Right hindlimb (tissue), 1 donor: ENCODE results near the gene CDK14.

ENCODE experiments used
- DNase-seq: peaks from one replicate; pipeline ENCODE4 v3.0.0-alpha.2; 2018

The CDK14 gene

GRCh38 chr7:91242097-91242844, 646.1 kb downstream of the CDK14 start:
- no peak for DNase-seq

- DNase-seq, result peak; percentile 36
Measured at GRCh38 chr7:91243591-91244301, 647.6 kb downstream of the CDK14 start.

- no peak for DNase-seq
Measured at GRCh38 chr7:91247500-91247899, 651.4 kb downstream of the CDK14 start.

- DNase-seq, result no peak
Measured at GRCh38 chr7:91248996-91249395, 652.9 kb downstream of the CDK14 start.

GRCh38 chr7:91249506-91250233, 653.5 kb downstream of the CDK14 start:
- DNase-seq, result no peak

- DNase-seq, result no peak
Measured at GRCh38 chr7:91250706-91251105, 654.6 kb downstream of the CDK14 start.

DNA sequence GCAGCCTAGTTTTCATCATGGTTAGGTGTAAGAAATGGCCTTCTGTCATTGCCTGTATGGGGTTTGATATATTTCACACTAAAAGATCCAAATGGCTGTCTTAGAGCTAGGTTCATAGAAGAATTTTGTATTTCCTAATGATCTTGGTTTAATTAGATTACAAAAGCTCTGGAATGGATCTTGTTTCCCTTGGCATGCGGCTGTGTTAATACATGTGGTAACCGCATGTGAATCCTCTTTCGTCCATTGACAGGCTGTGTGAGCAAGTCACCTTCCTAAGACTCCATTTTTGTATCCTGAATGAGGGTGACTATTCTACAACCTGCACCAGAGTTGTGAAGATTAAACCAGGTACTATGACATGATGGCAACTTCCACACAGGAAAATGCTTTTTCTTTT, 655.8 kb downstream of the CDK14 start:
- no peak for DNase-seq
